Testis (tissue), 2 donors: ENCODE measurements around the gene SMAD7.

Experiments used
- CTCF ChIP-seq, 3 experiments: fragments of 450-650 bp in 2 of 3; fragments of 200-600 bp in 1 of 3; sonication (generic) in 1 of 3; IDR thresholded peaks; one replicate each; pipeline ENCODE4 v1.5.1; 2016 to 2019; ENCODE audit warnings: antibody characterized with exemption in 3 of 3, mild to moderate bottlenecking in 2 of 3, moderate library complexity in 1 of 3
- POLR2A ChIP-seq: fragments of 450-650 bp; IDR thresholded peaks from one replicate; pipeline ENCODE4 v1.6.1; 2017; ENCODE audit warnings: antibody characterized with exemption, mild to moderate bottlenecking, moderate library complexity

GRCh38 chr18:48941672-48942071 lies 9.1 kb downstream of the SMAD7 start:
- no peak for TF ChIP-seq CTCF (IDR thresholded peaks at IDR 0.05)
- no peak for TF ChIP-seq POLR2A
